B cell (primary cell): Measurements from ENCODE around the gene ARF5.

Source experiments
- CTCF ChIP-seq: fragments of 200-600 bp; IDR thresholded peaks from one replicate; pipeline ENCODE4 v1.8.0; 2022; ENCODE audit warnings: antibody characterized with exemption, mild to moderate bottlenecking
- EZH2 ChIP-seq: IDR thresholded peaks from 2 replicates; pipeline ENCODE4 v1.6.1; 2012; ENCODE audit warnings: borderline replicate concordance, low read depth, mild to moderate bottlenecking, moderate library complexity, low read length; ENCODE audit not compliant: insufficient read depth, poor library complexity, severe bottlenecking

GRCh38 chr7:127566242-127566641, 22.0 kb upstream of the ARF5 start:
- TF ChIP-seq CTCF: no peak
- no peak for TF ChIP-seq EZH2
